GM21360 (cell line): Measurements from ENCODE around the gene LILRB3.
"Not testable (repeated sequence)": the region's sequence is repeated elsewhere in the genome, so short reads cannot be mapped to it uniquely, and the experiment has no call there.

Experiments used
- ATAC-seq: cut with Tn5 transposase; IDR thresholded peaks from one replicate; pipeline ENCODE4 v1.9.1; 2021; ENCODE audit warnings: mild to moderate bottlenecking, moderate library complexity; ENCODE audit not compliant: unreplicated experiment

Gene LILRB3

DNA sequence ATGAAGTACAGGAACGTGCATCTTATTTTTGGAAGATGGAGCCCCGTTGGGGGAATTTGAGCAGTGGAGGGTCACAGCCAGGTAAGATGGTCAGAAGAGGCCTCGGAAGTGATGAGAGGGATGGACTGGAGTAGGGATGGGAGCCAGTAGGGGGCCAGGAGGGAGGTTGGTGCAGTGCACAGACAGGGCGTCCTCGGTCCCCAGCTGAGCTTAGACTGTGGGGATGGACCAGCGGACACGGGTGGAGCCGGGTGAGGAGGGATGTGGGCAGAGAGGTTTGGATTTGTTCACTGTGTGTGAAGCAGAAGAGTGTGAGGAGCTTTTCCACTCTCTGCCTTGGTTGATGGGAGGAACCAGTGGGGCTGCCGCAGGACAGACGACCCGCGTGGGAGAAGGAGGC, 11.6 kb downstream of the LILRB3 start:
- ATAC-seq, result no peak

DNA sequence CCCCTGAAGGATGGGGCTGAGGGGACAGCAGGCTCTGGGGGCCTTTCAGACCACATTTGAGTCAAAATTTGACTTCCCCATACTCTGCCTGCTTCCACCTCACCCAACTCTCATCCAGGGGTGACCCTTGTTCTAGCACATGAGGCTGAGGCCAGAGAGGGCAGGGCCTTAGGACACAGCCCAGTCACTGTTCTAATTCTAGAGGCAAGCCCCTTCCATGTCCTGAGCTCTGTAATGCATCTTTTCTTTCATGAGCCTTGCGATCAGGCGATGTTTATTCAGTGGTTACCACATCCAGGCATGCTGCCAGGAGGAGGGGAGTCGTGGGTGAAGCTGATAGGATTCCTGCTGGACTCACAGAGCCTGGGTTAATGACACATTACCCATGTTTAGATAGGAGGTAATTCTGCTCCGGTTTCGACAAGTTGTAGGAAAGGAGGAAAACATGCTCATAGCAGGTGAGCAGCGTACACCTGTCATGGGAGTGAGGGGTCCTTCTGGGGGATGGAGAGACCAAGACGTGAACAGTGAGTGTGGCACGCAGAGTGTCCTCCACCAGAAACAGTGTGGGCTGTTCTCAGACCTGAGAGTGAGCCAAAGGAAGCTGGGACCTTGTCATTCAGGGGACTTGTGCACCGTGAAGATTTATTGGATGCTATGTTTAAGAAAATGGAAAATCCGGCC, 12.9 kb downstream of the LILRB3 start:
- no peak for ATAC-seq

DNA sequence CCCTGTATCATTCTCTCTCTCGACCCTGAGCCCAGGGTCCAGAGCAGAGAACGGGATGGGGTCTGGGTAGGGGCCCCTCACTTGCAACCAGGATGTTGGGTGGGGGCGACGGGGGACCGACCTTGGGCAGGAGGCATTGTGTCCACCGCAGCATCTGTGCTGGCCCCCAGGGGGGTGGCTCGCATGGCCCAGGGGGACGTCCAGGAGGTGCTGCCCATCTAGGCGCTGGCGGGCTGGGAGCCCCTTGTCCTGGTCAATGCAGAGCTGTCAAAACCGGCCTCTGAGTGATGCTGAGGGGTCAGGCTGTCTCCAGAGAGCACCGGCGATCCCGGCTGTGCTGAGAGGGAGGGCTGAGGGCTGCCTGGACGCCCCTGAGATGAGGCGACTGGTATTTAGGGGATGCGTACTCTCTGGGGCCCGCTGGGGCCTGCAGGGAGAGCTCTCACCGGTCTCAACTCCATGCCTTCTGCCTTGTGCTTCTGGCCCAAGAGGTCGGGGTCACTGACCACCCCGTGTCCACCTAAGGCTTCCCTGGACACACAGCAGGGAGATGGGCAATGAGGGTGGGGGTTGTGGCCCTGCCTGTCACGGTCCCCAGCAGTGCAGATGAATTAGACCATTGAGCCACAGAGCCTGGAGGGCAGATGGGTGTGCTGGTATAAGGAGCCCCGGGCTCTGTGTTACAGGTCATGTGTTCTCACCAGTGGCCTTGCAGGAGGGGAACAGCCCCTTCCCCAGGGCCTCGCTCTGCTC, 13.6 kb downstream of the LILRB3 start:
- no peak for ATAC-seq

DNA sequence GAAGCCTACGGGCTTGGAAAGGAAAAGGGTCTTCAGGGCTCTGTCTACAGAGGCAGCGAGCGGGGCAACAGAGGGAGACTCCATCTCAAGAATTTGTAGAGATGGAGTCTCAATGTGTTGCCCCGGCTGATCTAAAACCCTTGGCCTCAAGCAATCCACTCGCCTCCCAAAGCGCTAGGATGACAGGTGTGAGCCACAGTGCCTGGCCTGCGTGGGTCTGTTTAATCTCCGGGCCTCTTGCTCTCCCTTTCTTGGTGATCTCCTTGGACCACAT, 14.1 kb downstream of the LILRB3 start:
- no peak for ATAC-seq

DNA sequence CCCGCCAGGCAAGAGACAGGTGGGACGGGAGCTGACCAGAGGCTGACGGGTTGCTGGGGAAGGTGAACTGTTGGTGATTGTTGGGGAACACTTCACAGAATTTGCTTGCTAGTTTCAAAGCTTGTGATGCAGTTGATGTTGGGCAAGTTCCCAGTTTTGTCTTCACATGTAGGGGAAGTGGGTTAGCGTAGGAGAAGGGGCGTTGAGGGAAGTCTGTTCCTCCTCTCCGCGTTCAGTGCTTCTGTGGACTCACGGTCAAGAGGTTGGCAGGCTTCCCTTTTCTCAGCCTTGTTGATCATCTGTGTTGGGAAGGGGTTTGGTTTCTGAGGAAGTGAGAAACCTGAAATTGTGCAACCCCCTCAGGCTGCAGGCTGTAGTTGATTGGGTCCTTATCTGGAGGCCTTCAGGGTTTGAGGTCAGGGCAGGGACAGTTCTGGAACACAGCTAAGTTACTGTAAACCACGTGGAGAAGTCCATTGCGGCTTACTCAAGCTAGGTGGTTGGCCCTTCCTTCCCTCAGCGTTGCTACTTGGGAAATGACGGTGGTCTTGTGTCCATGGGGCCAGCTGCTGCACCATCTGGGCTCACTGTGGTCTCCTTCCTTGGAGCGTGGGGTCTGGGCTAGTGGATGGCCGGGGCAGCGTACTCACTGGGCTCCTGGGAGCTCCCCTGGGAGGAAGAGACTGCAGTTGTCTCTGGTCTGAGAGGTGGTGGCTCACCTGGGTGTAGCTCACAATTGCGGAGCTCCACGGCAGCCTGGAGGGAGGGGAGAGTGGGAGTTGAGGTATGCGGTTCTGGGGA, 14.6 kb downstream of the LILRB3 start:
- ATAC-seq, result peak; percentile 49

DNA sequence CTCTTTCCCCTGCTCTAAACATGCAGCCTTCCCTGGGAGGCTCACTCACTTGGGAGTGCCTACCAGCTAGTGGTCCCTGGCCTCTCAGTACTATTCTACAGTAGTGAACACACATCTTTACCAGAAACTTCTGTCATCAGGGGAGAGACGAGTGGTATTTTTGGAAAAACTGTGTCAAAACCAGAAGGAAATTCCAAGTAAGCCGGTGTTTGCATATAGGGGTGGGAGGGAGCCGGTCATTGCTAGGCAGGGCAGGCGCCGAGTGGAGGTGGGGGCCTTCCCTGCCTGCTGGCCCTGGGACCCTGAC, 15.2 kb downstream of the LILRB3 start:
- no peak for ATAC-seq

DNA sequence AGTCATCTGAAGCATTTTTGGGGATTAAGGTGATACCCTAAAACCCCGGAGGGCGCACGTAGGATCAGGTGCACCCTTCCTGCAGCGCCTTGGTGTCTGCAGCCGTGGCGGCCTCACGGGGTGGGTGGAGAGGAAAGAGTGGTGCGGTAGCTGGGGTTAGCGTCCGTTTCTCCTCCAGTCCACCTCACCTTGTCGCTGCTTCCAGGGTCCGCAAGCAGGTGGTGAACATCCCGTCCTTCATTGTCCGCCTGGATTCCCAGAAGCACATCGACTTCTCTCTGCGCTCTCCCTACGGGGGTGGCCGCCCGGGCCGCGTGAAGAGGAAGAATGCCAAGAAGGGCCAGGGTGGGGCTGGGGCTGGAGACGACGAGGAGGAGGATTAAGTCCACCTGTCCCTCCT, 15.6 kb downstream of the LILRB3 start:
- ATAC-seq, result not testable (repeated sequence)

DNA sequence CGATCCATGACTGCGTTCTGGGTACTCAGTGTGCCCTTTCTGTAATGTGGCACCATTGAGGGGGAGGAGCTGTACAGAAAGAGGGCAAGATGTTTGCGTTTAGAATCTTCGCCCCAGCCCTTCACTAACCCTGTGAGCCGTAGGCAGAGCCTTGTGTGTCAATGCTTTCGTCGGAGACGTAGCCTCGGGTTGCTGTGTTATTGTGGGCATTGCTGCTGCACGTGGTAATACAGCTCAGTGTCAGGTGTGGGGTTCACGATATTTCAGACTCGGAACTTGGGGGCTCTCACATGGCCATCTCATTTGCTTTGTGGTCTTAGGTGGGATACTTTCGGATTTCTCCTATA, 16.0 kb downstream of the LILRB3 start:
- no peak for ATAC-seq

DNA sequence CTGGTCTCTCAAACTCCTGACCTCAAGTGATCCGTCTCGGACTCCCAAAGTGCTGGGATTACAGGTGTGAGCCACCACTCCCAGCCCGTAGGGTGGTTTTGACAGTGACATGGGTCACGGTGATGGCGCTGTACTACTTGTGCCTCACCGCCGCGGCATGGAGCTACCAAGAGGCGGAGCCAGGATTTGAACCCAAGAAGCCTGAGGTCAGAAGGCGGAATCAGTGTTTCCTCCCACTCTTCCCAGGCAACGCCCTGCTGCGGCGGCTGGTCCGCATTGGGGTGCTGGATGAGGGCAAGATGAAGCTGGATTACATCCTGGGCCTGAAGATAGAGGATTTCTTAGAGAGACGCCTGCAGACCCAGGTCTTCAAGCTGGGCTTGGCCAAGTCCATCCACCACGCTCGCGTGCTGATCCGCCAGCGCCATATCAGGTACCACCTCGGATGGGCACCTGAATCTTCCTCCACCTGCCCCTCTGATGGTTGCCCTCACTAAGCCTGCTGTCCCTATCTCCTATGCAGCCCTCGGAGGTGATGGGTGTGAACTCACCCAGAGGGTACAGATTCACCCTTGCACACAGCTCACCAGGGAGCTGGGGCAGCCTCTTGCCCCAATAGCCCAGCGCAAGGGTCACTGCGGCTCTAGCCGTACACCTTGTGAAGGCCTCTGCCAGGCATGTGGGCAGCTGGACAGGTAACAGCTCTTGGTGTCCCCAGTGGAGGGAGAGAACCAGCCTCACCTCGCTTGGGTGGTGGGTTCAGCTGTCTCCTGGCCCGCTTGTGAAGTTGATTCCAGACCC, 16.6 kb downstream of the LILRB3 start:
- ATAC-seq, result no peak

DNA sequence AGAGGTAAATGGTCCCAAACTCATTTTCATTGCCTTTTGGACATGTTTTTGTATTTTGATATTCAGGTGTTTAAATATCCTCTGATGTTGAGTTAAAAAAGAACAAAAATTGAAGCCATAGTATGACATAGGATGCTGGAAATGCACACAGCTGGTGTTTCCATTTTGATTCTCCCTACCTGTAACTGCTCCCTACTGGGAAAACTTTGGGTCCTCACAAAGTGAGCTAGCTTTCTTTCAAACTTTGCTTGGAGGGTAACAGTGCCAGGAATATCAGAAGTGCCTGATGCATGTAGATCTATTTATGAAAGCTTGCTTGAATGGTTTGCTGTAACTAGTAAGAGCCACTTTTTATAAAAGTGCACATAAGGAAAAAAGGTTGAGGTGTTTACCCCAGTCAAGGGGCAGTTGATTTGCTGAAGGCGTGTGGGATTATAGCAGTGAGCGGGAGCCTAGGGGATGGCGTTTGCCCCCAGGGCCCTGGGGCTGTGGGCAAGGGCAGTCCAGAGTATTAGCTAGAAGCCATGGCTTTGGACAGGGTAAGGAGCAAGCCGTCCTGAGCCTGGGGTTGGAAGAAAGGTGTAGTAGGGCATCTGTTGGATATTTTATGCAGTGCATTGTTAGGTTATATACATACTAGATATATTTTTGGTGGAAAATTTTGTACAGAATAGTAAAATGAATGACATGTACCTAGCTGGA, 17.9 kb downstream of the LILRB3 start:
- ATAC-seq, result no peak

DNA sequence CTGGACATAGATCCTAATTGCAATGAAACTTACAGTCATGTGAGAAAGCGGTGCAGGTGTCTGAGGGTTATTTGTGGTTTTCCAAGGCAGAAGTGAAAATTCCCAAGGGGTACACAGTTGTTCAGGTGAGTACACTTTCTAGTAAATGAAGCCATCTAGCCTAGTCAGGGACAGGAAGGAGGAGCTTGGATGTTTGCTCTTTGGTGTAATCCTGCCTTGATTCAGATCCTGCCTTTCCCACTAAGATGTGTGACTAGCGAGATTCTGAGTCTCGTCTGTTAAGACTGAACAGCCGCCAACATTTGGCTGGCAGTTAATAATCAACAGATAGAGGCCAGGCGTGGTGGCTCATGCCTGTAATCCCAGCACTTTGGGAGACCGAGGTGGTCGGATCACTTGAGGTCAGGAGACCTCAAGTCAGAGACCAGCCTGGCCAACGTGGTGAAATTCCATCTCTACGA, 19.6 kb downstream of the LILRB3 start:
- no peak for ATAC-seq

DNA sequence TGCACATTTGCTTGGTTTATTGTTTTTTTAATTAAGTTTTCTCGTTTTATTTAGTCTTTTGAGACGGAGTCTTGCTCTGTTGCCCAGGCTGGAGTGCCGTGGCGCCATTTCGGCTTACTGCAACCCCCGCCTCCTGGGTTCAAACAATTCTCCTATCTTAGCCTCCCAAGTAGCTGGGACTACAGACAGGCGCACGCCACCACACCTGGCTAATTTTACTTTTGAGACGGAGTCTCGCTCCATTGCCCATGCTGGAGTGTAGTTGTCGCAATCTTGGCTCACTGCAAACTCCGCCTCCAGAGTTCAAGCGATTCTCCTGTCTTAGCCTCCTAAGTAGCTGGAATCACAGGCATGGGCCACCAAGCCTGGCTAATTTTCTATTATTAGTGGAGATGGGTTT, 20.8 kb downstream of the LILRB3 start:
- no peak for ATAC-seq

DNA sequence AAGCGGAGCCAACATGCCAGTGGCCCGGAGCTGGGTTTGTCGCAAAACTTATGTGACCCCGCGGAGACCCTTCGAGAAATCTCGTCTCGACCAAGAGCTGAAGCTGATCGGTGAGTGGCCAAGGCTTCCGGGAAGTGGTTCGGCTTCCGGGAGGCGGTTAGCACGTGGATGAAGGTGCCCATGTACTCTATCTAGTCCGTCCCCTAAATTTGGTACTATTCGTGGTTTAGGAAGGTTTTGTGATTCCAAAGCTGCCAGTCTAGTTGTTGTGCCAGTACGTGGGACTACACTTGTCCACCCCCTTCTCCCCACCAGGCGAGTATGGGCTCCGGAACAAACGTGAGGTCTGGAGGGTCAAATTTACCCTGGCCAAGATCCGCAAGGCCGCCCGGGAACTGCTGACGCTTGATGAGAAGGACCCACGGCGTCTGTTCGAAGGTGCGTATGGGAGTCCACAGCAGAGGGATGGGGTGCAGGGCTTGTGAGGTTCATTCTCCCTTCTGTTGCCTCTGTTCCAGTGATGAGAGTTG, 21.6 kb downstream of the LILRB3 start:
- no peak for ATAC-seq

DNA sequence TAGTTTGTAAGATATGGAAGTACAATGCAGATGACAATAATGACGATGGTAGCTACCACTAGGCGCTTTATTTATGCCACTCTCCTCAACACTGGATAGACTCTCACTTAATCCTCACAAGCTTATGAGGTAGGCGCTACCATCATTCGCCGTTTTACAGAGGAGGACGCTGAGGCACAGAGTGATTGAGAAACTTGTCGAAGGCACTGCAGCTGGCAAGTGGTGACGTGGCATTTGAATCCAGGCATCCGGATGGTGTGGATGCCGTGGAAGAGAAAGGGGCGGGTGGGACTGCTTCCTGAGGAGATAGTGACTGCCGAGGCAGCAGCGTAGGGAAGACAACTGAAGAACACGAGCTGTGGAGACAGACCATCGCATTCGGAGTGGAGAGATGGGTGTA, 23.4 kb downstream of the LILRB3 start:
- ATAC-seq, result no peak

DNA sequence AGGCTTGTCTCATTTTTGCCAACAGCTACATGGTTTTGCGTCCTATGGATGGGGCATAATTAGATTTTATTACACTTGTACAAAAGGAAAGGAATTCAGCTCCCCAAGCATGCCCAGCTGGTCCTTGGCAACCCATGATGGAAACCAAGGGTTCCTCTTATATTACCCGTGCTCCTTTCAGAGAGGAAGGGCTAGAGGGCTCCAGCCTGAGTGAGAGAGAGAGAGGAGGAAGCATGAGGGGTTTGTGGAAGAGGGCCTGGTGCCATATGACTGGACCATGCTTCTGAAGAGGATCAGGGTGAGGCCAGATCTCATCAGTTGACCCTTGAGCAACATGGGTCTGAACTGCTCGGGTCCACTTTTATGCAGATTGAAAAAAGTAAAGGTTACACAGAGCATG, 25.7 kb downstream of the LILRB3 start:
- no peak for ATAC-seq

DNA sequence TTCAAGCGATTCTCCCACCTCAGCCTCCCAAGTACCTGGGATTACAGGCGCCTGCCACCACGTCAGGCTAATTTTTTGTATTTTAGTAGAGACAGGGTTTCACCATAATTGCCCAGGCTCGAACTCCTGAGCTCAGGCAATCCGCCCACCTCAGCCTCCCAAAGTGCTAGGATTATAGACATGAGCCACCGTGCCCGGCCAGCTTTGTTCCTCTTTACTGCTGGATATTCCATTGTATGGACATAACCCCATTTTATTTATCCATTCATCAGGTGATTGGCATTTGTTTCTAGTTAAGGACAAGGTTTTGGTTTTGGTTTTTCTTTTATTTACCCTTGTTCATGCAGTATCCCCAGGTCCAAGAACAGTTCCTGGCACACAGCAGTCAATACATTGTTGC, 26.3 kb downstream of the LILRB3 start:
- no peak for ATAC-seq

DNA sequence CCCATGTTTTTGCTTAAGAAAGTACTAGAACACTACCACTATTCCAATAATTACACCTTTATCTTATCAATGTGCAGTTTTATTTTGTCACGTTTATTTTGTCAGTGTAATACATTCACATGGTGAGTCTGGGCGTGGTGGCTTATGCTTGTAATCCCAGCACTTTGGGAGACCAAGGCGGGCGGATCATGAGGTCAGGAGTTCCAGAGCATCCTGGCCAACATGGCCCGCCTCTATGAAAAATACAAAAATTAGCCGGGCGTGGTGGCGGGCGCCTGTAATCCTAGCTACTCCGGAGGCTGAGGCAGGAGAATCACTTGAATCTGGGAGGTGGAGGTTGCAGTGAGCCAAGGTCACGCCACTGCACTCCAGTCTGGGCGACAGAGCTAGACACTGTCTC, 28.3 kb downstream of the LILRB3 start:
- ATAC-seq, result not testable (repeated sequence)

DNA sequence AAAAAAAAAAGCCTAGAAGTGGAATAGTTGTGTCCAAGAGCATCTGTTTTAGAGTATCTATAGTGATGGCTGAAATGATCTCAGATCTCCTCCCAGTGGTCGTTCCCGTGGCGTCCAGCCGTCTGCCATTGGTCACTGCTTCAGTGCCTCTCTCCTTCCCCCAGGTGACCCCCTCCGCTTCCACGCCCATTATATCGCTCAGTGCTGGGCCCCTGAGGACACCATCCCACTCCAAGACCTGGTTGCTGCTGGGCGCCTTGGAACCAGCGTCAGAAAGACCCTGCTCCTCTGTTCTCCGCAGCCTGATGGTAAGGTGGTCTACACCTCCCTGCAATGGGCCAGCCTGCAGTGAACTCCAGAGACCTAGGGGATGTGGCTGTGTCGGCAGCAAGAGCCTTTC, 29.8 kb downstream of the LILRB3 start:
- ATAC-seq, result no peak

DNA sequence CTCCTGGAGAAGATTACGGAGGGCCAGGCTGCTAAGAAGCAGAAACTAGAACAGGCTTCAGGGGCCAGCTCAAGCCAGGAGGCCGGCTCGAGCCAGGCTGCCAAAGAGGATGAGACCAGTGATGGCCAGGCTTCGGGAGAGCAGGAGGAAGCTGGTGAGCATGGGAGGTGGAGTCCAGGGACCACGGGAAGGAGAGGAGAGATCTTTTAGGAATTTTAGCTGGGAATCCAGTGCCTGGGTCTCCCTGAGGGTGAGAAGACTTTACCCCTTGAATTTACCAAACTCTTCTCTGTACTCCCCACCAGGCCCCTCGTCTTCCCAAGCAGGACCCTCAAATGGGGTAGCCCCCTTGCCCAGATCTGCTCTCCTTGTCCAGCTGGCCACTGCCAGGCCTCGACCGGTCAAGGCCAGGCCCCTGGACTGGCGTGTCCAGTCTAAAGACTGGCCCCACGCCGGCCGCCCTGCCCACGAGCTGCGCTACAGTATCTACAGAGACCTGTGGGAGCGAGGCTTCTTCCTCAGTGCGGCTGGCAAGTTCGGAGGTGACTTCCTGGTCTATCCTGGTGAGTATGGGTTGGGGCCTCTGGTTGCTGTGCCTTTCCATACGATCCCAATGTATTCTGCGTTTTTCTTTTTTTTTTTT, 30.9 kb downstream of the LILRB3 start:
- no peak for ATAC-seq
